HepG2 (cell line): ENCODE results near the gene ENTPD6. TPM values are rescaled to one million over a fixed set of nuclear protein-coding genes. Genes with fewer than 3 reads are reported as not detected.
A peak's percentile ranks its signal among the peaks of the same experiment; 100 is the strongest.

Source experiments
- ATAD3A ChIP-seq: sonication (generic); formaldehyde crosslinking; IDR thresholded peaks from 2 replicates; pipeline ENCODE4 v1.4.0; 2020; ENCODE audit warnings: missing genetic modification reagents
- ELF1 ChIP-seq: sonication (generic); formaldehyde crosslinking; IDR thresholded peaks from 2 replicates; pipeline ENCODE4 v1.4.0; 2020; ENCODE audit warnings: missing genetic modification reagents
- NFATC3 ChIP-seq: sonication (generic); formaldehyde crosslinking; IDR thresholded peaks from 2 replicates; pipeline ENCODE4 v1.5.1; 2020; ENCODE audit warnings: mild to moderate bottlenecking, missing genetic modification reagents
- PHF21A ChIP-seq: sonication (generic); formaldehyde crosslinking; IDR thresholded peaks from 2 replicates; pipeline ENCODE4 v1.5.0; 2020; ENCODE audit warnings: mild to moderate bottlenecking, missing genetic modification reagents
- POGZ ChIP-seq: sonication (generic); formaldehyde crosslinking; IDR thresholded peaks from 2 replicates; pipeline ENCODE4 v1.4.0; 2020; ENCODE audit warnings: mild to moderate bottlenecking, missing genetic modification reagents
- SALL1 ChIP-seq: sonication (generic); formaldehyde crosslinking; IDR thresholded peaks from 2 replicates; pipeline ENCODE4 v1.8.0; 2022; ENCODE audit warnings: mild to moderate bottlenecking, missing genetic modification reagents
- ZNF557 ChIP-seq: sonication (generic); formaldehyde crosslinking; IDR thresholded peaks from 2 replicates; pipeline ENCODE4 v1.4.0; 2020; ENCODE audit warnings: missing genetic modification reagents
- ZNF558 ChIP-seq: sonication (generic); formaldehyde crosslinking; IDR thresholded peaks from 2 replicates; pipeline ENCODE4 v1.9.0; 2022; ENCODE audit warnings: mild to moderate bottlenecking, missing genetic modification reagents, borderline replicate concordance
- ZNF674 ChIP-seq: sonication (generic); formaldehyde crosslinking; IDR thresholded peaks from 2 replicates; pipeline ENCODE4 v1.5.0; 2020; ENCODE audit warnings: low read depth, mild to moderate bottlenecking, missing genetic modification reagents
- polyA plus RNA-seq, 8 experiments: library from polyadenylated mRNA; depleted of rRNA in 3 of 8; stranded (reverse) in 7 of 8; unstranded in 1 of 8; fragments of >200 nt; fragmentation: Illumina TruSeq in 4 of 8; extraction: Trizol in 4 of 8; gene quantifications; 2 replicates each; pipeline versions ENCODE4 v1.2.1 to v1.2.3, GENCODE V29; 2011 to 2016; ENCODE audit warnings: low read depth in 4 of 8, missing spikeins in 1 of 8, mixed read lengths in 1 of 8; ENCODE audit not compliant: insufficient read depth in 1 of 8
- total RNA-seq, 5 experiments: library from RNA; depleted of rRNA; stranded (reverse); fragments of >200 nt; fragmentation: Illumina TruSeq; extraction: Trizol; gene quantifications; 2 replicates each; pipeline ENCODE4 v1.2.3, GENCODE V29; 2016; ENCODE audit warnings: low read depth in 1 of 5
- TF ChIP-seq, protein P1 (sequence below): sonication (generic); formaldehyde crosslinking; conservative IDR thresholded peaks from 2 replicates; pipeline ENCODE4 v1.8.0; 2022; ENCODE audit warnings: mild to moderate bottlenecking, moderate library complexity, missing genetic modification reagents
- TF ChIP-seq, protein P2 (sequence below): sonication (generic); formaldehyde crosslinking; IDR thresholded peaks from 2 replicates; pipeline ENCODE4 v1.4.0; 2020; ENCODE audit warnings: missing genetic modification reagents, borderline replicate concordance
- TF ChIP-seq, protein P3 (sequence below): sonication (generic); formaldehyde crosslinking; IDR thresholded peaks from 2 replicates; pipeline ENCODE4 v1.4.0; 2020; ENCODE audit warnings: missing genetic modification reagents
- TF ChIP-seq, protein P4 (sequence below): sonication (generic); formaldehyde crosslinking; IDR thresholded peaks from 2 replicates; pipeline ENCODE4 v1.8.1; 2023; ENCODE audit warnings: missing genetic modification reagents, mild to moderate bottlenecking, borderline replicate concordance
- TF ChIP-seq, protein P5 (sequence below): sonication (generic); formaldehyde crosslinking; IDR thresholded peaks from 2 replicates; pipeline ENCODE4 v1.4.0; 2020; ENCODE audit warnings: missing genetic modification reagents
- TF ChIP-seq, protein P6 (sequence below): sonication (generic); formaldehyde crosslinking; IDR thresholded peaks from 2 replicates; pipeline ENCODE4 v1.8.0; 2022; ENCODE audit warnings: mild to moderate bottlenecking, missing genetic modification reagents; ENCODE audit not compliant: insufficient replicate concordance

ENTPD6 gene
- total and polyA plus RNA-seq, 2 of the 13 experiments (the other 11 are each of a cell fraction or from before 2014, with no cell fraction given), result 164 to 172 TPM

DNA sequence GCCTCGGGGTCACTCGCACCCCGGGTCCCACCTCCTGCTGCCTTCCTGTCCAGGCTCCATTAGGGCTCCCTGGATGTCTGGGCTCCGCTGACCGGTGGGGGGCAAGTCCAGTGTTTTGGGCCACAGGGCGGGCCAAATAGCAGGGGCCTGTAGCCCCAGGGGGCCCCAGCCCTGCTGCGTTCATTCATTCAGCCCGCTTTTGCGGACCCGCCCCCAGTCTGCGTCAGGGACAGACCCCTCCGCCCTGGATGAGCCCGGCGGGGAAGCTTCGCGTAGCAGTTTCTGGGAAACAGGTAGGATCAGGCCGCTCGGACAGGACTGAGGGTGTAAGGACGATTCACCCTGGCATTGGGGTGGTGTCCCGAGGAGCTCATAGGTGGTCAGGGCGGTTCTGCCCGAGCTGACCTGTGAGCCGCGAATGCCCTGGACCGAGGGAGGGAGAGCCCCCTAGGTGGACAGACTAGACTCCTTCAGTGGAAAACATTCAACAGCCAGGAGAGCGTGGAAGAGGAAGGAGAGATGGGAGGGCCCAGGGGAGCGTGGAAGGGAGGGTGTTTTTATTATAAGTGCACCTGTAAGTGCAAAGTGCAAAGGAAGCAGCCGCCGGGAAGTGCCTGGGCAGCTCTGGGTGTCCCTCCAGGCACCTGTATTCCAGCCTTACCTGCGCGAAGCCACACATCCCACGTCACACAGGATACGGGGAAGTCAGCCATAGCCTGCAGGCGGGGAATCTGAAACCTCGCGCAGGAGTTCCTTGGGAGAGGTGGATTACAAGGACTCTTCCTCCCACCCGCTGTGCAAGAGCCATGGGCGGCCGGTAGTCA is 662 bp downstream of the ENTPD6 start (continued):
- TF ChIP-seq, protein P1, sequence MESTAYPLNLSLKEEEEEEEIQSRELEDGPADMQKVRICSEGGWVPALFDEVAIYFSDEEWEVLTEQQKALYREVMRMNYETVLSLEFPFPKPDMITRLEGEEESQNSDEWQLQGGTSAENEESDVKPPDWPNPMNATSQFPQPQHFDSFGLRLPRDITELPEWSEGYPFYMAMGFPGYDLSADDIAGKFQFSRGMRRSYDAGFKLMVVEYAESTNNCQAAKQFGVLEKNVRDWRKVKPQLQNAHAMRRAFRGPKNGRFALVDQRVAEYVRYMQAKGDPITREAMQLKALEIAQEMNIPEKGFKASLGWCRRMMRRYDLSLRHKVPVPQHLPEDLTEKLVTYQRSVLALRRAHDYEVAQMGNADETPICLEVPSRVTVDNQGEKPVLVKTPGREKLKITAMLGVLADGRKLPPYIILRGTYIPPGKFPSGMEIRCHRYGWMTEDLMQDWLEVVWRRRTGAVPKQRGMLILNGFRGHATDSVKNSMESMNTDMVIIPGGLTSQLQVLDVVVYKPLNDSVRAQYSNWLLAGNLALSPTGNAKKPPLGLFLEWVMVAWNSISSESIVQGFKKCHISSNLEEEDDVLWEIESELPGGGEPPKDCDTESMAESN (CRISPR knock-in tag), result no peak
- TF ChIP-seq ATAD3A (no peak), NFATC3 (CRISPR knock-in tag) (no peak), SALL1 (no peak), ZNF558 (CRISPR knock-in tag) (no peak), ZNF674 (peak; percentile 72; the same call in 1 of the 2 replicates), ELF1 (CRISPR knock-in tag) (no peak), POGZ (CRISPR knock-in tag) (peak; percentile 7; the same call in 1 of the 2 replicates), ZNF557 (CRISPR knock-in tag) (0 out of 2 replicates have a peak, but pooled peaks have one; percentile 58), PHF21A (CRISPR knock-in tag) (peak; percentile 69)
- TF ChIP-seq, protein P2, sequence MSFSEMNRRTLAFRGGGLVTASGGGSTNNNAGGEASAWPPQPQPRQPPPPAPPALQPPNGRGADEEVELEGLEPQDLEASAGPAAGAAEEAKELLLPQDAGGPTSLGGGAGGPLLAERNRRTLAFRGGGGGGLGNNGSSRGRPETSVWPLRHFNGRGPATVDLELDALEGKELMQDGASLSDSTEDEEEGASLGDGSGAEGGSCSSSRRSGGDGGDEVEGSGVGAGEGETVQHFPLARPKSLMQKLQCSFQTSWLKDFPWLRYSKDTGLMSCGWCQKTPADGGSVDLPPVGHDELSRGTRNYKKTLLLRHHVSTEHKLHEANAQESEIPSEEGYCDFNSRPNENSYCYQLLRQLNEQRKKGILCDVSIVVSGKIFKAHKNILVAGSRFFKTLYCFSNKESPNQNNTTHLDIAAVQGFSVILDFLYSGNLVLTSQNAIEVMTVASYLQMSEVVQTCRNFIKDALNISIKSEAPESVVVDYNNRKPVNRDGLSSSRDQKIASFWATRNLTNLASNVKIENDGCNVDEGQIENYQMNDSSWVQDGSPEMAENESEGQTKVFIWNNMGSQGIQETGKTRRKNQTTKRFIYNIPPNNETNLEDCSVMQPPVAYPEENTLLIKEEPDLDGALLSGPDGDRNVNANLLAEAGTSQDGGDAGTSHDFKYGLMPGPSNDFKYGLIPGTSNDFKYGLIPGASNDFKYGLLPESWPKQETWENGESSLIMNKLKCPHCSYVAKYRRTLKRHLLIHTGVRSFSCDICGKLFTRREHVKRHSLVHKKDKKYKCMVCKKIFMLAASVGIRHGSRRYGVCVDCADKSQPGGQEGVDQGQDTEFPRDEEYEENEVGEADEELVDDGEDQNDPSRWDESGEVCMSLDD, result no peak
- TF ChIP-seq, protein P3, sequence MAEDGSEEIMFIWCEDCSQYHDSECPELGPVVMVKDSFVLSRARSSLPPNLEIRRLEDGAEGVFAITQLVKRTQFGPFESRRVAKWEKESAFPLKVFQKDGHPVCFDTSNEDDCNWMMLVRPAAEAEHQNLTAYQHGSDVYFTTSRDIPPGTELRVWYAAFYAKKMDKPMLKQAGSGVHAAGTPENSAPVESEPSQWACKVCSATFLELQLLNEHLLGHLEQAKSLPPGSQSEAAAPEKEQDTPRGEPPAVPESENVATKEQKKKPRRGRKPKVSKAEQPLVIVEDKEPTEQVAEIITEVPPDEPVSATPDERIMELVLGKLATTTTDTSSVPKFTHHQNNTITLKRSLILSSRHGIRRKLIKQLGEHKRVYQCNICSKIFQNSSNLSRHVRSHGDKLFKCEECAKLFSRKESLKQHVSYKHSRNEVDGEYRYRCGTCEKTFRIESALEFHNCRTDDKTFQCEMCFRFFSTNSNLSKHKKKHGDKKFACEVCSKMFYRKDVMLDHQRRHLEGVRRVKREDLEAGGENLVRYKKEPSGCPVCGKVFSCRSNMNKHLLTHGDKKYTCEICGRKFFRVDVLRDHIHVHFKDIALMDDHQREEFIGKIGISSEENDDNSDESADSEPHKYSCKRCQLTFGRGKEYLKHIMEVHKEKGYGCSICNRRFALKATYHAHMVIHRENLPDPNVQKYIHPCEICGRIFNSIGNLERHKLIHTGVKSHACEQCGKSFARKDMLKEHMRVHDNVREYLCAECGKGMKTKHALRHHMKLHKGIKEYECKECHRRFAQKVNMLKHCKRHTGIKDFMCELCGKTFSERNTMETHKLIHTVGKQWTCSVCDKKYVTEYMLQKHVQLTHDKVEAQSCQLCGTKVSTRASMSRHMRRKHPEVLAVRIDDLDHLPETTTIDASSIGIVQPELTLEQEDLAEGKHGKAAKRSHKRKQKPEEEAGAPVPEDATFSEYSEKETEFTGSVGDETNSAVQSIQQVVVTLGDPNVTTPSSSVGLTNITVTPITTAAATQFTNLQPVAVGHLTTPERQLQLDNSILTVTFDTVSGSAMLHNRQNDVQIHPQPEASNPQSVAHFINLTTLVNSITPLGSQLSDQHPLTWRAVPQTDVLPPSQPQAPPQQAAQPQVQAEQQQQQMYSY (CRISPR knock-in tag), result no peak
- TF ChIP-seq, protein P4, sequence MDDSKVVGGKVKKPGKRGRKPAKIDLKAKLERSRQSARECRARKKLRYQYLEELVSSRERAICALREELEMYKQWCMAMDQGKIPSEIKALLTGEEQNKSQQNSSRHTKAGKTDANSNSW (CRISPR knock-in tag), result no peak
- TF ChIP-seq, protein P5, sequence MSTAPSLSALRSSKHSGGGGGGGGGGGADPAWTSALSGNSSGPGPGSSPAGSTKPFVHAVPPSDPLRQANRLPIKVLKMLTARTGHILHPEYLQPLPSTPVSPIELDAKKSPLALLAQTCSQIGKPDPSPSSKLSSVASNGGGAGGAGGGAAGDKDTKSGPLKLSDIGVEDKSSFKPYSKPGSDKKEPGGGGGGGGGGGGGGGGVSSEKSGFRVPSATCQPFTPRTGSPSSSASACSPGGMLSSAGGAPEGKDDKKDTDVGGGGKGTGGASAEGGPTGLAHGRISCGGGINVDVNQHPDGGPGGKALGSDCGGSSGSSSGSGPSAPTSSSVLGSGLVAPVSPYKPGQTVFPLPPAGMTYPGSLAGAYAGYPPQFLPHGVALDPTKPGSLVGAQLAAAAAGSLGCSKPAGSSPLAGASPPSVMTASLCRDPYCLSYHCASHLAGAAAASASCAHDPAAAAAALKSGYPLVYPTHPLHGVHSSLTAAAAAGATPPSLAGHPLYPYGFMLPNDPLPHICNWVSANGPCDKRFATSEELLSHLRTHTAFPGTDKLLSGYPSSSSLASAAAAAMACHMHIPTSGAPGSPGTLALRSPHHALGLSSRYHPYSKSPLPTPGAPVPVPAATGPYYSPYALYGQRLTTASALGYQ (CRISPR knock-in tag), result no peak
- TF ChIP-seq, protein P6, sequence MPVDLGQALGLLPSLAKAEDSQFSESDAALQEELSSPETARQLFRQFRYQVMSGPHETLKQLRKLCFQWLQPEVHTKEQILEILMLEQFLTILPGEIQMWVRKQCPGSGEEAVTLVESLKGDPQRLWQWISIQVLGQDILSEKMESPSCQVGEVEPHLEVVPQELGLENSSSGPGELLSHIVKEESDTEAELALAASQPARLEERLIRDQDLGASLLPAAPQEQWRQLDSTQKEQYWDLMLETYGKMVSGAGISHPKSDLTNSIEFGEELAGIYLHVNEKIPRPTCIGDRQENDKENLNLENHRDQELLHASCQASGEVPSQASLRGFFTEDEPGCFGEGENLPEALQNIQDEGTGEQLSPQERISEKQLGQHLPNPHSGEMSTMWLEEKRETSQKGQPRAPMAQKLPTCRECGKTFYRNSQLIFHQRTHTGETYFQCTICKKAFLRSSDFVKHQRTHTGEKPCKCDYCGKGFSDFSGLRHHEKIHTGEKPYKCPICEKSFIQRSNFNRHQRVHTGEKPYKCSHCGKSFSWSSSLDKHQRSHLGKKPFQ, result no peak
